GM19324 (cell line): ENCODE measurements around the gene NTRK3.

Experiments used
- ATAC-seq: cut with Tn5 transposase; IDR thresholded peaks from one replicate; pipeline ENCODE4 v1.9.1; 2021; ENCODE audit warnings: mild to moderate bottlenecking, moderate library complexity; ENCODE audit not compliant: unreplicated experiment, low FRiP score

NTRK3 gene

GRCh38 chr15:88126695-88127431 lies 129.7 kb downstream of the NTRK3 start:
- no peak for ATAC-seq

DNA sequence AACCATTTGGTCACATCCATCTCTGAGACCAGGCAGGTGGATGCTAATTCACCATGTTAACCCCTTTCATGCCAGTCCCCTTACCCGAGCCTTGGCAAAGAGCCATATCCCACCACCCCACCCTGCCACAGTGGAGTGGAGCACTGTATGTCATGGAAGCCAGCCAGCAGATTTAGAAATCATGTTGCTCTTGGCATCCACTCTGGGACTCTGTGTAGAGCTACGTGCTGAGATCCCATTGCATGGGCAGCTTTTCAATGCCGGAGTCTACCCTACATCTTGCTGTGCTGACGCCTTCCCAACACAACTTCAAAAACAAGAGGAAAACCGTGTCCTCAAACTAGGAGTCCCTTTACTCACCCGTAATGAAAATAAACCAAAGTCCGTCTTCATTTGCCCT lies 131.0 kb downstream of the NTRK3 start:
- no peak for ATAC-seq

GRCh38 chr15:88124199-88124598 lies 132.3 kb downstream of the NTRK3 start:
- no peak for ATAC-seq

GRCh38 chr15:88121968-88122530 lies 134.5 kb downstream of the NTRK3 start:
- ATAC-seq = no peak

GRCh38 chr15:88120026-88120425 lies 136.5 kb downstream of the NTRK3 start:
- no peak for ATAC-seq

DNA sequence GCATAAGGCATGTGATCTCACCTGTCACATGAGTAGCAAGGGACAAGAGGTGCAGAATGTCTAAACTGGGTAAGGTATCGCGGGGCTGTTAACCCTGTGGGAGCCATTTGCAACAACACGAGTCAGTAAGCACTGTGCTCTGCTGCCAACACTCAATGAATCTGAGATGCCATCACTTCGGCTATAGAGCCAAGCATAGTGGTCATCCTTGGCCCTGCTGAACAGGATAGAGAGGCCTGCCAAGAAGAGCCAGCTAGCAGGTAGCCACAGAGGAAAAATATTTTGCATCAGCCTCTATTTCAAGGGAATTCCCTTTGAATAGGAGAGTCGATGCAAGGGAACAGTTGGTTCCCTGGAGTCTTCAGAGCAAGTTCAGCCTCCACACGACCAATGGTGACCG lies 137.8 kb downstream of the NTRK3 start:
- no peak for ATAC-seq

GRCh38 chr15:88118035-88118434 lies 138.5 kb downstream of the NTRK3 start:
- no peak for ATAC-seq

GRCh38 chr15:88115486-88116152 lies 140.9 kb downstream of the NTRK3 start:
- ATAC-seq = no peak

DNA sequence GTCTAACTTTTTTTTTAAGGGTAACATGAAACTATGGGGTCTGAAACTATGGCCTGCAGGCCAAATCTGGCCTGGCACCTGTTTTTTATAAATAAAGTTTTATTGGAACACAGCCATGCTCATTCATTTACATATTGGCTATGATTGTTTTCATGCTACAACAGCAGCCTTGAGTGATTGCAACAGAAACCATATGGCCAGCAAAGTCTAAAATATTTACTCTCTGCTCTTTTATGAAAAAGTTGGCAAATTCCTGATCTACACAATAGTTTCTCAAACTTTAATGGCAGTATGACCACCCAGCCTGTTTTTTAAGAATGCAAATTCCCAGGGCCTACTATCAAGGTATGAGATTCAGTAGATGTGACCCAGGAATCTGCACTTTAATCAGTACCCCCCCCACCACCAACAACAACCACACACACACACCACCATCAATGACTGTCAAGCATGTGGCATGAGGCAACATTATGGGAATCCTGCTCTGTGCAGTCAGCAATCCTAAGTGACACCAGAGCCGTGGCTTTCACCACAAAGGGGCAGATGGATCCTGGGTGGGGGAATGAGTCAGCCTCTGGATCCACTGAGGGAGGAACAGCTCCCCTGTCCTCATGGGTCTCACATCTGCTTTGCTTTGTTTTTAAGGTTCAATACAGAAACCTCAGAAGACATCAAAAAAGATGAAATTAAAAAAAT lies 142.8 kb downstream of the NTRK3 start:
- no peak for ATAC-seq

GRCh38 chr15:88108991-88109390 lies 147.5 kb downstream of the NTRK3 start:
- ATAC-seq = no peak

DNA sequence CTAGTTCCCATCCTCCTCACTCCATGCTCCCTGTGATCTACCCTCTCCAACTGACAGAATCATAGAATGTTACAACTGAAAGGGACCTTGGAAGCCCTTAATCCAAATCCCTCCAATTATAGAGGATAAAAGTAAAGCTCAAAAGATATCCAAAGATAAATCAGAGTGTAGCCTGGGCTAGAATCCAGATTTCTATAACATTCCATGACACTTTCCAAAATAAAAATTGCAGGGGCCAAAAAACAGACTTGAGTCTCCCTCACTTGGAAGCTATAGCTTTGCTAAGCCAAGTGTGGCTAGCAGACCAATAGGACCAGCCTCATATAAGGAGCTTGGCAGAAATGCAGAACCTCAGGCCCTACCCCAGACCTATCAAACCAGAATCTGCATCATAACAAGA lies 148.1 kb downstream of the NTRK3 start:
- no peak for ATAC-seq

DNA sequence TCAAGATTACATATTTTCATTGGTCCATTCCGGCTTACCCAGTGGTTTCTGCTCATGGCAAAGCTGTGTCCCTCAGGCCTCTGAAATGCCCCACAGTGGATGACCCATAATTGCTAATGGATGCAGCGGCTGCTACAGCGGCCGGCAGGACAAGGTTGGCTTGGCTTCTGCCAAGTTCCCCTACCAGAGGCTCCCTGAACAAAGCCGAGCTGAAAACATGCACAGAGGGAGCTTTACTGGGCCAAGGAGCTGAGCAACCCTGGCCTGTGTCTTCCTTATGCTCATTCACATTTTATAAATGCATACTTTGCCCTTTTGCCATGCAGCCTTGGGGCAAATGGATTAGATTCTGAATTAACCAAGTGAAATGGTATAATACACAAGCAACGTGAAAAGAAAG lies 150.5 kb downstream of the NTRK3 start:
- no peak for ATAC-seq

DNA sequence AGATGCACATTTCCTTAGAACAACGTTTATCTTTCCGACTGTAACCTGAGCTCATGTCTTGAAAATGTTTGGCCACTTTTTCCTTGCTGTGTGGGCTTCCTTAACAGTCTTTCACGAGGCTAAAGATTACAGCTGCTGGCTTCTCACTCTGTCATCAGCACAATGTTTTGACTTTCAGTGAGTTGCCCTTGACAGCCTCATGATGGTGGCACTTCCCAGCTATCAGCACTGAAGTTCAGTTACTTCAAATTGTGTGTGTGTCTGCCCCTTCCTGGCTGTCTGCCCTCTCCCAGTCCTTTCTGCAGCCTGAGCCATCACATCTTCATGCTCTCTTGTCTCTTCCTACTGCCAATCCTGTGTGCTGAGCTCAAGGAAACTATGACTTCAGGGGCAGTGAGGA lies 152.2 kb downstream of the NTRK3 start:
- no peak for ATAC-seq

GRCh38 chr15:88100181-88100580 lies 156.4 kb downstream of the NTRK3 start:
- no peak for ATAC-seq

GRCh38 chr15:88098361-88098760 lies 158.2 kb downstream of the NTRK3 start:
- no peak for ATAC-seq

GRCh38 chr15:88091444-88092016 lies 165.0 kb downstream of the NTRK3 start:
- no peak for ATAC-seq

GRCh38 chr15:88090481-88091011 lies 166.0 kb downstream of the NTRK3 start:
- no peak for ATAC-seq

GRCh38 chr15:88089731-88090130 lies 166.8 kb downstream of the NTRK3 start:
- ATAC-seq = no peak

- ATAC-seq = no peak
Observed at GRCh38 chr15:88089024-88089620, 167.4 kb downstream of the NTRK3 start.
